Thyroid gland (tissue), 4 donors: Measurements from ENCODE around the gene RTL9.

ENCODE experiments used
- CTCF ChIP-seq, 6 experiments: fragments of 200-600 bp in 3 of 6; fragments of 450-650 bp in 3 of 6; sonication (generic) in 3 of 6; IDR thresholded peaks; one replicate each; pipeline ENCODE4 v1.5.1; 2016 to 2019; ENCODE audit warnings: antibody characterized with exemption in 6 of 6, mild to moderate bottlenecking in 2 of 6, inconsistent platforms in 1 of 6, moderate library complexity in 1 of 6
- POLR2A ChIP-seq, 2 donors: fragments of 450-650 bp; IDR thresholded peaks; one replicate each; pipeline ENCODE4 v1.6.1; 2017; ENCODE audit warnings: antibody characterized with exemption in 2 of 2, mild to moderate bottlenecking in 2 of 2, moderate library complexity in 1 of 2

GRCh38 chrX:110399497-110399896 is 40.8 kb downstream of the RTL9 start:
- TF ChIP-seq CTCF (IDR thresholded peaks at IDR 0.05): no peak
- no peak for TF ChIP-seq POLR2A (IDR thresholded peaks at IDR 0.05)
